HG02678 (cell line): ENCODE measurements around the gene ZNF692.
"Not testable (repeated sequence)": the region's sequence is repeated elsewhere in the genome, so short reads cannot be mapped to it uniquely, and the experiment has no call there.

Source experiments
- ATAC-seq: cut with Tn5 transposase; IDR thresholded peaks from one replicate; pipeline ENCODE4 v1.9.1; 2021; ENCODE audit warnings: mild to moderate bottlenecking, moderate library complexity; ENCODE audit not compliant: unreplicated experiment

The ZNF692 gene, protein sequence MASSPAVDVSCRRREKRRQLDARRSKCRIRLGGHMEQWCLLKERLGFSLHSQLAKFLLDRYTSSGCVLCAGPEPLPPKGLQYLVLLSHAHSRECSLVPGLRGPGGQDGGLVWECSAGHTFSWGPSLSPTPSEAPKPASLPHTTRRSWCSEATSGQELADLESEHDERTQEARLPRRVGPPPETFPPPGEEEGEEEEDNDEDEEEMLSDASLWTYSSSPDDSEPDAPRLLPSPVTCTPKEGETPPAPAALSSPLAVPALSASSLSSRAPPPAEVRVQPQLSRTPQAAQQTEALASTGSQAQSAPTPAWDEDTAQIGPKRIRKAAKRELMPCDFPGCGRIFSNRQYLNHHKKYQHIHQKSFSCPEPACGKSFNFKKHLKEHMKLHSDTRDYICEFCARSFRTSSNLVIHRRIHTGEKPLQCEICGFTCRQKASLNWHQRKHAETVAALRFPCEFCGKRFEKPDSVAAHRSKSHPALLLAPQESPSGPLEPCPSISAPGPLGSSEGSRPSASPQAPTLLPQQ

DNA sequence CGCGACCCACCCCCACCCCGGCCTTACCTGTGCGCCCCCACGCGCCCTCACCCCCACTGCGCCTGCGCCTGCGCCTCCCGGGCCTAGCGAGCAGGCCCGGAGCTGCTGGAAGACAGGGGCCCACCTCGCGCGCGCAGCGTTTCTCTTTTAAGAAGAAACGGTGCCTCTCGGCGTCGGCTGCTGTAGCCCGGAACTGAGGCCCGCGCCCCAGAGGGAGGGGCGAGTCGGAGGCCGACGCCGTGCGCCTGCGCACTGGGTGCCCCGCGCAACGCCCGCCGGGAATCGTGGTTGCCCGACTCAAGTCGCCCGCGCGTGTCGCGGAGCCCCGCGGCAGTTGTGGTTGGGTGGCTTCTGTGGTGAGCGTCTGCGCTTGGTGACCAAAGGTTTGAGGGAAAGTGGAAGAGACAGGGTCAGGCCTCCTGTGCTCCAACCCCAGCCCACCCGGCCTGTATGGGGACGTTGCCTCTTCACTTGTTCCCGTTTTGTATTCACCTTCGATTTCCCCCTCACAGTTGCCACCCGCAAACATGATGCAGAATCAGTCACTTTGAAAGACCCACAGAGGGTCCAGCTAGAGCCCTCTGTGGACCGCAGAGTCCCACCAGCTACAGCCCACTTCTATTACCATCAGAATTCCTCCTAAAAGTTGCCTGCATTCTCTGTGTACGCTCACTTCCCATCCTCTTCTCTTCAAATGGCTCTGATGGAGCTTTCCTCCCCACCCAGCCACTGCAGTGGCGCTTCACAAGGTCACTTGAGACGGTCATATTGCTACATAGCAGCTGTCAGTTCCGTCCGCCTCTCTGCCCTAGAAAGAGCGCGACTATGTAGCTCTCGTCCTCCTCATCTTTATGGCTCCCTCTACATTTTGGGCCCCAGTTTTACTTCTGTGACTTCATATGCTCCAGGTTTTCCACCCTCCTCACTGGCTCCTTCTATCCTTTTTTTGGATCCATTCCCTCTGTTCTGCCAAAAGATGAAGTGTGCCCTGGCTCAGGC, at the start of gene ZNF692:
Gene ZNF692, minus strand, starts transcription at position 195 of the 999 bp plus-strand sequence. CDS start 776 bp downstream, outside the sequence.
- peak; percentile 79 for ATAC-seq

DNA sequence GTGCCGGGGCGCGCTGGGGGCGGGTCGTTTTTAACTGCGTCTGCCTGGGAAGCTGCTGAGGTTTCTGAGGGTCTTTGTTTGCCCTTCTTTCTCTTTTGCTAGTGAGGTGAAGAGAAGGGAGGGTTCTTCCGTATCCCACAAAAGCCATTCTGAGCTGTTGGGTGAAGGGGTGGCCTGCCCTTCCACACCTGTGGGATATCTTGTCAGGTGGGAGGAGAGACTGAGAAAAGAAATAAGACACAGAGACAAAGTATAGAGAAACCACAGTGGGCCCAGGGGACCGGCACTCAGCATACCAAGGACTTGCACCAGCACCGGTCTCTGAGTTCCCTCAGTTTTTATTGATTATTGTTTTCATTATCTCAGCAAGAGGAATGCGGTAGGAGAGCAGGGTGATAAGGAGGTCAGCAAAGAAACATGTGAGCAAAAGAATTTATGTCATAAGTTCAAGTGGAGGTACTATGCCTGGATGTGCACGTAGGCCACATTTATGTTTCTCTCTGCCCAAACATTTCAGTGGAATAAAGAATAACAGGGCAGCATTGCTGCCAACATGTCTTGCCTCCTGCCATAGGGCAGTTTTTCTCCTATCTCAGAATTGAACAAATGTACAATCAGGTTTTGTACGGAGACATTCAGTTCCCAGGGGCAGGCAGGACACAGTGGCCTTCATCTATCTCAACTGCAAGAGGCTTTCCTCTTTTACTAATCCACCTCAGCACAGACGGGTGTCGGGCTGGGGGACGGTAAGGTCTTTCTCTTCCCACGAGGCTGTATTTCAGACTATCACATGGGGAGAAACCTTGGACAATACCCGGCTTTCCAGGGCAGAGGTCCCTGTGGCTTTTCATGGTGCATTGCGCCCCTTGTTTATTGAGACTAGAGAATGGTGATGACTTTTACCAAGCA, 48.1 kb upstream of the ZNF692 start:
- ATAC-seq = peak; percentile 21

DNA sequence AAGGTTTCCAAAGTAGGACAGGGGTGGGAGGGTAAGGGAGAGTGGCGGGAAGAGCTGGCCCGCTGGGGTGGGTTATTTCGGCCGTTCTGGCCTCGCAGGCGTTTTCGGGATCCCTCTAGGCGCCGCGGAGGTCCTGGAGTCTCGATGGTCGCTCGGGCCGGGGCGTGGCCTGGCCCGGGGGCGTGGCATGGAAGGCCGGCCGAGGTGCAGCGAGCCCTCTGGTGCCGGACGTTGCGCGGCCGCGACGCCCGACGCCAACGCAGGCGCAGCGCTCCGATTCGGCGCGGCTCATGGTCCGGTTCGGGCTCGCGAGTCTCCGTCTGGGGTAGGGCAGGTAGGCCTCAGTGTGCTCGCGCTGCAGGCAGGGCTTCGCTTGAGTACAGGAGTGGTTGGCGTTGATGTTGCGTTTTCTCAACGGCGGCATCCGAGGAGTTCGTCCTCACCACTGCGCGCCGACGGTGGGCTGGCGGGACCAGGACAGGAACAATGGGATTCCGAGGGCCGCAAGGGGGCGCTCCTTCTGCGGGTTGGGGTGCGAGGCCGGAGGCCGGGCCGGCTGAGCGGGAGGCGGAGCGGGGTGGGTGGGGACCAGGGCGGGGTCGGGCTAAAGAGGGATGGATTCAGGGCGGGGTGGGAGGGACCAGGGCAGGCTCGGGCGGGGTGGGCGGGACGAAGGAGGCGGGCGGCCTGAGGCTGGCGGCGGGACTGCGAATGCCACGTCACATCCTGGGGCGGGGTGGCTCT, 47.3 kb upstream of the ZNF692 start, which contains the start of gene PGBD2:
Gene PGBD2, plus strand, starts transcription at position 227 of the 744 bp plus-strand sequence. CDS start 7,628 bp downstream, outside the sequence.
- peak; percentile 91 for ATAC-seq

DNA sequence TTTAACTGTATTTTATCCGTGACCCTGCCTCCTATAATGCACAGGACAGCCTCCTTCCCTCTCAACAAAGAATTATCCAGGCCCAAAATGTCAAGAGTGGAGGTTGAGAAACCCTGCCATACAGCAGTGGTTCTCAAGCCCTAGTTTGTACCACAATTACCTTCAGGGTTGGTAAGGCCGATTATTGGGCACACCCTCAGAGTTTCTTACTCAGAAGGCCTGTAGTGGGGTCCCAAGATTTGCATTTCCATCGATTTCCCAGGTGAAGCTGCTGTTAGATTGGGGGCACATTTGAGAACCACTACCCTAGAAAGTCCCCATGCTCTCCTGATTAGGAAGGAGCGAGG, 46.8 kb upstream of the ZNF692 start:
- no peak for ATAC-seq

DNA sequence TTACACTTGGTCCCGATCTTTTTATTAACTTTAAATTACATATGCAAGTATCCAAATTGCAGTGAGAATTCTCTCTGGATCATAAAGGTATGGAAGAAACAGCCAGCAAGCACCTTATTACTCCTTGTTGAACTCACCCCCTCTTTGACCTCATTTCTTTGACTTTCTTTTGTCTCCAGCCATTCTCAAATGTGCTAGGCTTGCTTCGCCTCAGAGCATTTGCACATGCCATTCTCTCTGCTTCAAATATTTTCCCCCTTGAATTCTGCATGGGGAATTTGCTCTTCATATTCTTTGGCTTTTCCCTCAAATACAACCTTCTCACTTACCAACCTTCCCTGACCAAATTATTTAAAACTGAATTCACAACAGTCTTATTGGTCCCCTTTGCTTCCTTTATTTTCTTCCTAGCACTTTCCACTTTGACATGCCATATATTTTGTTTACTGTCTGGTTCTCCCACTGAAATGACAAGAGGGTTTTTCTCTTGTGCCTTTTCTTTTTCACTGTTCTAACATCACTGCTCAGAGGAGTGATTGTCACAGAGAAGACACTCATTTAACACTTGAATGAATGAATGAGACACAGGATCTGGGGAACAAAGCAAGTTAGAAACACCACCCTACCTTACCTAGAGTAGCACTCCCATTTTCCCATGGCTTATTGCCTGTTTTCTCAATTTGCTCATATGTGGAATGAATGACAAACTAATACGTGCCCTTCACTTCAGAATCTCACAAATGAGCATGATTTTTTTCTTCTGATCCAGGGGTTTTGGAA, 45.7 kb upstream of the ZNF692 start:
- no peak for ATAC-seq

DNA sequence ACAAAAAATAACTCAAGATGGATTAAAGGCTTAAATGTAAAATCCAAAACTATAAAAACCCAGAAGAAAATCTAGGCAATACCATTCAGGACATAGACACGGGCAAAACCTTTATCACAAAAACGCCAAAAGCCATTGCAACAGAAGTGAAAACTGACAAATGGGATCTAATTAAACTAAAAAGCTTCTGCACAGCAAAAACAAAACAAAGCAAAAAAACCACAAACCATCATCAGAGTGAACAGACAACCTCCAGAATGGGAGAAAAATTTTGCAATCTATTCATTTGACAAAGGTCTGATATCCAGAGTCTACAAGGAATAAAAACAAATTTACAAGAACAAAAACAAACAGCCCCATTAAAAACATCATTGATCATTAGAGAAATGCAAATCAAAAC, 42.7 kb upstream of the ZNF692 start:
- ATAC-seq = no peak

DNA sequence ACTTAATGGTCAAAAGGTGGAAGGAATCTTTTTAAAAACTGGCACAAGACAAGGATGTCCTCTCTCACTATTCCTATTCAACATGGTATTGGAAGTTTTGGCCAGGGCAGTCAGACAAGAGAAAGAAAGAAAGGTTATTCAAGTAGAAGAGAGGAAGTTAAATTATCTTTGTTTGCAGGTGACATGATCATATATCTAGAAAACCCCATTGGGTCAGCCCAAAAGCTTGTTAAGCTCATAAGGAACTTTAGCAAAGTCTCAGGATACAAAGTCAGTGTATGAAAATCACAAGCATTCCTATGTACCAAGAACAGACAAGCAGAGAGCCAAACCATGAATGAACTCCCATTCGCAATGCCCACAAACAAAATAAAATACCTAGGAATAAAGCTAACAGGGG, 41.8 kb upstream of the ZNF692 start:
- no peak for ATAC-seq

DNA sequence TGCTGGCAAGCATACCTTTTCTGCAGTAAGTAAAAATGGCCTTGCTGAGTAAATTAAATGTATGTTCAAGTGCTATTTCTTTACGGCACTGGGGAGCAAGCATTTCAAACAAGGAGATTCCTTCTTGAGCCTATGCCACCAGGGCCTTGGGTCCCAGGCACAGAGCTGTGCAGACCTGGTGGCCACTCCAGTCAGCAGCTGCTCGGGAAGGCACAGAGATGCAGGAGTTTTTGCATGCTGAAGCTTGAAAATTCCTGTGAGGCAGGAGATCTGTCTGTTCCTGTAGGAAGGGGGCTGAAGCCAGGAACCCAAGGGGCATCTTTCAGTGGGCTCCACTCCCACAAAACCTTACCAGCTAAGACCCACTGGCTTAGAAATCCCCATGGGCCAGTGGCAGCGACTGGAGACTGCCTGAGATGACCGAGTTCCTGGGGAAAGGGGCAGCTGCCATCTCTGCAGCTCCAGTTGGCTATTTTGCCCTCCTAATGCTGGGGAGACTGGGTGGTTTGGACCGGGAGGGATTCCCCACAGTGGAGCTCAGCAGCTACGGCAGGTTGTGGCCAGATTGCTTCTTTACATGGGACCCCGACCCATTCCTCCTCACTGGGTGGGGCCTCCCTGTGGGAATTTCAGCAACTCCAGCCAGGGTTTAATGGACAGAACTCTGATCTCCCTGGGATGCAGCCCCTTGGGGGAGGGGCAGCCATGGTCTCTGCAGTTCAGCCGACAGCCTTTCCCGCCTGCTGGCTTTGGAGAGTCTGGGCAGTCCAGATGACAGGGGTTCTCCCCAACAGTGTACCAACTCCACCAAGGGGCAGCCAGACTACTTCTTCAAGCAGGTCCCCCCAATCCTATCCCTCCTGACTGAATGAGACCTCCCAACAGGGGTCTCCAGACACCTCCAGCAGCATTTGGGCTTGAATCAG, 38.8 kb upstream of the ZNF692 start:
- ATAC-seq = no peak

DNA sequence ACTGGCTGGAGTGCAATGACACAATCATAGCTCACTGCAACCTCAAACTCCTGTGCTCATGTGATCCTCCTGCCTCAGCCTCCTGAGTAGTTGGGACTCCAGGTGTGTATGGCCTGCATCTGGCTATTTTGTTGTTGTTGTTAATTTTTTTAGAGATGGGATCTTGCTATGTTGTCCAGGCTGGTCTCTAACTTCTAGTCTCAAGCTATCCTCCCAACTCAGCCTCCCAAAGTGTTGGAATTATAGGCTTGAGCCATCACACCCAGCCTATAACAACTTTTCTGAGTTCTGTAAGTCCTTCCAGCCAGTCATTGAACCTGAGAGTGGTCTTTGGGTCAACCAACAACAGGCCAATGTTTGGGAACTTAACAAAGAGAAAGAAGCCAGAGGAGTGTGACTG, 36.0 kb upstream of the ZNF692 start:
- ATAC-seq = no peak

DNA sequence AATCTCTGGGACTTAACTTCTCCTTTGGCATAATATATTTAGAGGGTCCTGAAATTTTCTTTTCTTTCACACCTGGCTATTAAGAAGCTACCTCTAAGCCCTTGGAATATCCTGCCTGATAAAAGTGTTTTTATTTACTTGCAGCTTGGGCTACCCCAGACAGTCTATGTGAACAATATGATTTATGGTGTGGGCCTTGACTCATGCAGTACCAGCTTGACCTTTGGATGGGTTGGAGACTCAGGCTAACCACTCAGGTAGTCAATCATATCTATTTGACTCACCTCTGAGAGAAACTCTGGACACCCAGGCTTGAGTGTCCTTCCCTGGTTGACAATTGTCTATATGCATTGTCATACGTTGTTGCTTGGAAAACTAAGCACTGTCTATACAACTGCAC, 33.7 kb upstream of the ZNF692 start:
- no peak for ATAC-seq

DNA sequence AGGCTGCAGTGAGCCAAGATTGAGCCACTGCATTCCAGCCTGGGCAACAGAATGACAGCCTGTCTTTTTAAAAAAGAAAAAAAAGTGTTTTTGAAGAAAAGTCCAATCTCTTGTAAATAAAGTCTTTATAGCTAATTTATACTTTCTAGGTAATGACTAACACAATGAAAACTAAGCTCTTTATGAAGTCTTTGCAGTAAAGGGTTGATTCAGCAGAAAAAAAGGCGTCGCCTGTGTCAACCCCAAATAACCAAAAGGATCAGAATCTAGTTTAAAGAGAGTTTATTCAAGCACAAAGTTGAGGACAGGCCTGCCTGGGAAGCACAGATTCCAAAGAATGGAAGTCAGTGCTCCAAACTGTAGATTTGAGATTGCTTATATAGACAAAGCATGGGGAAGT, 32.9 kb upstream of the ZNF692 start:
- ATAC-seq = no peak

DNA sequence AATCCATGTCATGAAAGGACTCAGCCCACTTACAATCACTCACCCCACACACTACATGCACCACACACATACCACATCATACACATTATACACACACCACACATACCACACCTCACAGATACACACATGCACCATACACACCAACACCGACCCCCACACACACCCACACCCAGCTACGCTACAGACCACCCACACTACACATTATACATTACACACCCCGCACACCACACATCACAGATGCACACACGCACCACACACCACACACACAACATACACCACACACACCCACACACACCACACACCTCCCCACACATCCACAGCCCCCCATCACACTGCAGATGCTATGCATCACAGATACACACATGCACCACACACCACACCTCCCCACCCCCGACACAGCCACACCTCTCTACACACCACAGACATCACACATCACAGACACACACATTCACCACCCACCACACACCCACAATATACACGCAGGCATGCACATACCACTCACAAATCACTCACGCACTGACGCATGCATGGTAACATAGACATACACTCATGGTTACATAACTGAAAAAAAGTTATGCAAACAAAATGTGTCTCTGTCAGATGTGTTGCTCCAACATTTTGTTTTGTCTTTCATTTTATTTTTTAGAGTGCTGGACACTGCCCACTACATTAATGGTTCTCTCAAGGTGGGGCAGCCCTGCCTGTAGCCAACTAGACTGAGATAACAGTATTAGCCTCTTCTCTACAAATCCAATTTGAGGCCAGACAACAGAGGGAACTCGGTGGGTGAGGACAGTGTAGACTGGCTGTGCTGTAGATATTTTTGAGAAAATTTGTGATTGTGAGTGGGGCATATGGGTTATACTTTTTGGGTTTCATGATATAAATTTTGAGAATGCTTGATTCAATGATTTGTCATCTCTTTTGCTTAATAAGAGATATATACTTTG, 31.9 kb upstream of the ZNF692 start:
- ATAC-seq = no peak

DNA sequence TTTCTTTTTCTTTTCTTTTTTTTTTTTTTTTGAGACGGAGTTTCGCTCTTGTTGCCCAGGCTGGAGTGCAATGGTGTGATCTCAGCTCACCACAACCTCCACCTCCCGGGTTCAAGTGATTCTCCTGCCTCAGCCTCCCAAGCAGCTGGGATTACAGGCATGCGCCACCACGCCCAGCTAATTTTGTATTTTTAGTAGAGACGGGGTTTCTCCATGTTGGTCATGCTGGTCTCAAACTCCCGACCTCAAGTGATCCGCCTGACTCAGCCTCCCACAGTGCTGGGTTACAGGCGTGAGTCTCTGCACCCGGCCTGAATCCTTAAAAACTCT, 31.0 kb upstream of the ZNF692 start:
- ATAC-seq = not testable (repeated sequence)

DNA sequence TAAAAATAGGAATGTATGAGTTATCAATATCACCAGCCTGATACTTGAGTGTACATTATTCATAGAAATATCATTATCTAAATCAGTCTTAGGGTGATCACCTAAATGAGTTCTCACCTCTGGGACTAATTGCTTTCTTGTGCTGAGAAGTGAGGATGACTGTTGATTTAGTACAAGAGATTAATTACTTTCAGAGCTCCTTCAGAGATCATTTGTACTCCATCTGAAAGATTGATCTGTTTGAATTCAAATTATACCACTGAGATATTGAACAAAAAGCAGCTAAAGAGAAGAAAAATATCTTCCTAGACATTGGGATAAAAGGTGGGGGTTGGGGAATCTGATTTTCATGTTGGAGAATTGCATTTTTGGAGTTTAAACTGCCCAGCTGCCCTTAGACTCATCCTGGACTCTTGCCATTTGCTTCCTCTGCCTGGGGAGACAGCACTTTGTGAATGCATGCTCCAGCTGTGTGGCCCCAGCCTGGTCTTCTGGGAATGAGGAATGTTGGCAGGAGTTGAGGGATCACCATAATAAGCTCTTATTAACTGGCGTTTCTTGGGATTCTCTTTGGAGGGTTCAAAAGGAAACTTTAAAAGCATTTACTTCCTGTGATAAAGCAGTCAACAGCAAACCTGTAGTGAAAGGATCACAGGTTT, 27.5 kb upstream of the ZNF692 start:
- no peak for ATAC-seq

DNA sequence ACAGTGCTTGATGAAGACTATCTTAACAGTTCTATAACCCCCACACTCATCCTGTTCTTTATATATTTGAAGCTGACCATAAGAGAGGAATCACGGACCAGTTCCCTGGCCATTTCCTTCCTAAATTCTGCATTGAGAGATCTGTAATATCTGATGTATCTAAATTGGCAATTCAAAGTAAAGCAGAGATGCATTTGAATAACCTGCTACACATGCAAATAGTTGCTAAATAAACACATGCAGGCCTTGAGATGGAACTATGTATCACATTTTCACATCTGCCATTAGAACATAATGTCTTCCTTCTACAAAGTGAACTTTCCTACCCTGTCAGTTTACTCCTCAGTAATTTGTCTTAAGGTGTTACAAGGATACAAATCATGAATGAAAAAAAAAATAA, 26.8 kb upstream of the ZNF692 start:
- no peak for ATAC-seq

DNA sequence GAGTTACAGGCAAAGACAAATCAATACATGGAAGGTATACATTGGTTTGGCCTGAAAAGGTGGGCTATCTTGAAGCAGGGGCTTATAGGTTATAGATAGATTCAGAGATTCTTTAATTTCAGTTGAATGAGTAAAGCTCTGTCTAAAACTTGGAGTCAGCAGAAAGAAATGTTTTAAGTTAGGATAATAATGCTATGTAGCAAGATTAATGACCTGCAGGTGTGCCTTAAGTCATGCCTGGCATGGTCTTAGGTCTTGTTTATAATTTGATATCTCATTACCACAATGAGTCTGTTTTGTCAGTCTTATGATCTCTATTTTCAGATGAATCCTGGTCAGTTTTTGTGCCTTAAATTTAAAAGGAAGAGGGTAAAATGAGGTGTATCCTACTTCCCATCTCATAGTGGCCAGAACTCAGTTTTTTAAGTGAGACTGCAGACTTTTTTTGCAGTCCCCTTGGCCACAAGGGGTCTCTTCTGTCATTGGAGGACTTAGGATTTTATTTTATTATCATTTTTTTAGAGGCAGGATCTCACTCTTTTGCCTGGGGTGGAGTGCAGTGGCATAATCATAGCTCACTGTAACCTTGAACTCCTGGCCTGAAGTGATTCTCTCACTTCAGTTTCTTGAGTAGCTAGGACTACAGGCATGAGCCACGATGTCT, 25.9 kb upstream of the ZNF692 start:
- no peak for ATAC-seq
